ENCODE measurements around the gene TCTN2. TPM values are rescaled to one million over a fixed set of nuclear protein-coding genes. Genes with fewer than 3 reads are reported as not detected.
A peak's percentile ranks its signal among the peaks of the same experiment; 100 is the strongest.

TCTN2 gene
- total RNA-seq, 2 donors from 2014 or later, result 4.5 to 5.0 TPM

- H3K4me3 Mint-ChIP-seq, result peak overlapping the region; percentile 95
- no peaks in the 10 kb centered on the region for H3K36me3 Mint-ChIP-seq
- H3K9me3 Mint-ChIP-seq, result no peaks in the 10 kb centered on the region
- H3K27ac Mint-ChIP-seq, result peak overlapping the region; percentile 79 to 85
- peaks cover 29 to 36% of the 10 kb centered on the region in 2 donors for H3K4me1 Mint-ChIP-seq (ENCODE audit: low read depth in 2 of 2)
- no peaks in the 10 kb centered on the region for H3K27me3 Mint-ChIP-seq
- ATAC-seq (no peak), DNase-seq (ENCODE audit: low spot score) (no peak)
These were observed 41.9 kb downstream of the TCTN2 start for GRCh38 chr12:123712780-123713319.

- Mint-ChIP-seq H3K27ac (peak overlapping the region; percentile 79 to 85), H3K27me3 (no peaks in the 10 kb centered on the region)
These were observed 42.5 kb downstream of the TCTN2 start for GRCh38 chr12:123713398-123713797.

DNA sequence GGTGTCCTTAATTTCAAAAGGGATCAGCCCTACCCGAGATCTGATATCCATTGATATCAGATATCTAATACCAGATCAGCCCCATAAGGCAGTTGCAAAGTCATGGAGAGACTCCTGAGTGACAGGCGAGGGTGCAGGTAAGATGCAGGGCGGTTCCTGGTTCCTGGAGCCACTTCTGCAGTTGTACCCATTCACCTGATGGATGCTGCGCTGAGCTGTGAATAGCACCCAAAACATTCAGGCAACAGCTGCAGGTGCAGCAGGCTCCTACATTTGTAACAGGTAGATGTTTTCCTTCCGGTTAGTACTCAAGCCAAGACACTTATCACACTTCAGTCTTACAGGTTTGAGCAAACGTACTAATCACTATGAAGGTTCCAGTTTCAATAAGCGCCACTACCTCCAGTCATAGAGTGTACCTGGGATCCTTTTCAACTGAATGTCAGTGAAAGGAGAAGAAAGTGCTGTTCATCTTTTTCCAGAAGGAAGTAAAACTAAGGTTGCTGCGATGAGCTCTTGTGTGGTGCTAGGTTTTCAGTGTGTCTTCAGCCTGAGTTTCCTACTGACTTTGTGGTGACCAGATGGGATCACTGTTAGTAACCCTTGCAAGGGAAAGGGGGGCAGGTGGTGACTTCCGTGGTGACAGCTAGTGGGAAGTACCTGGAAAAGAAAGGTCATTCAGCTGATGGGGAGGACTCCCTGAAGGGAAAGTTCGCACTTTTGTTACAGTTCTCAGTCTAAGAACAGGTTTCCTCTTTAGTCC, 43.1 kb downstream of the TCTN2 start:
- ATAC-seq (no peak), DNase-seq (ENCODE audit: low spot score) (no peak)
- peak overlapping the region; percentile 95 for H3K4me3 Mint-ChIP-seq
- H3K4me1 Mint-ChIP-seq (ENCODE audit: low read depth in 2 of 2), result peaks cover 29 to 36% of the 10 kb centered on the region in 2 donors
- H3K9me3 Mint-ChIP-seq, result no peaks in the 10 kb centered on the region
- H3K27ac Mint-ChIP-seq, result peak overlapping the region; percentile 79 to 85
- no peaks in the 10 kb centered on the region for H3K36me3 Mint-ChIP-seq
- H3K27me3 Mint-ChIP-seq, result no peaks in the 10 kb centered on the region

More at GRCh38 chr12:123713398-123713797, 42.5 kb downstream of the TCTN2 start:
- no peaks in the 10 kb centered on the region for H3K9me3 Mint-ChIP-seq
- H3K4me3 Mint-ChIP-seq, result peak overlapping the region; percentile 95
- ATAC-seq (no peak), DNase-seq (ENCODE audit: low spot score) (no peak)
- no peaks in the 10 kb centered on the region for H3K36me3 Mint-ChIP-seq
- peaks cover 29 to 36% of the 10 kb centered on the region in 2 donors for H3K4me1 Mint-ChIP-seq (ENCODE audit: low read depth in 2 of 2)

DNA sequence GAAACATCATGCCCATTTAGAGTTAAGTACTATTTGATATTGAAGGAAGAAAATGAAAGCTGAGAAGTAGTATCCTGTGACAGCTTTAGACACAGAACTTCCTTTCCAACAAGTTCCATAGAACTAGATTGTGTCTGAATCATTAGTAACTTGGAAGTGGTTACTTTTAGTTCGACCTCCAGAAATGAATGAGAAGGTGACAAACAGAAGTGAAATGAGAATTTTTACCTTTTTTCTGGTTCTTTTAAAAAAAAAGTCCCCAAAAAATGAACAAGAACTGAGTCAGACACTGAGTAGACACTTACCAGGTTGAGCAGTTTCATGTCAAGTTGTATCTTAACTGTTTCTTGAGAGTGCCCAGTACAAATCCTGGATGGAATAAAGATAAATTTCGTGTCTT, 44.3 kb downstream of the TCTN2 start:
- Mint-ChIP-seq H3K4me3 (peak overlapping the region; percentile 95), H3K36me3 (peaks cover 4% of the 10 kb centered on the region), H3K27ac (peak overlapping the region; percentile 79 to 85), H3K4me1 (ENCODE audit: low read depth in 2 of 2) (peaks cover 29 to 43% of the 10 kb centered on the region in 2 donors), H3K9me3 (no peaks in the 10 kb centered on the region), H3K27me3 (no peaks in the 10 kb centered on the region)
- ATAC-seq (peak in 1 of 2 donors; percentile 5), DNase-seq (ENCODE audit: low spot score) (no peak)

DNA sequence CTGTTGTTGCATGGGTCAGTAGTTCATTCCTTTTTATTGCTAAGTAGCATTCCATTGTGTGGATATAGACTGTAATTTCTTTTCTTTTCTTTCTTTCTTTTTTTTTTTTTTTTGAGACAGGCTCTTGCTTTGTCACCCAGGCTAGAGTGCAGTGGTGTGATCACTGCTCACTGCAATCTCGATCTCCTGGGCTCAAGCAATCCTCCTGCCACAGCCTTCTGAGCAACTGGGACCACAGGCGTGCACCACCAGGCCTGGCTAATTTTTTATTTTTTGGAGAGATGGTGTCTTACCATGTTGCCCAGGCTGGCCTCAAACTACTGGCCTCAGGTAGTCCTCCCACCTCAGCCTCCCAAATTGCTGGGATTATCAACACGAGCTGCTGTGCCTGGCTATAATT, 46.4 kb downstream of the TCTN2 start:
- peaks cover 5% of the 10 kb centered on the region for H3K36me3 Mint-ChIP-seq
- H3K4me1 Mint-ChIP-seq (ENCODE audit: low read depth in 2 of 2), result peaks cover 23 to 39% of the 10 kb centered on the region in 2 donors
- H3K27ac Mint-ChIP-seq, result no peak overlapping the region
- H3K27me3 Mint-ChIP-seq, result no peaks in the 10 kb centered on the region
- H3K4me3 Mint-ChIP-seq, result no peak overlapping the region
- no peak for ATAC-seq
- H3K9me3 Mint-ChIP-seq, result no peaks in the 10 kb centered on the region
- no peak for DNase-seq (ENCODE audit: low spot score)

GRCh38 chr12:123720141-123720814, 49.4 kb downstream of the TCTN2 start:
- Mint-ChIP-seq H3K9me3 (no peaks in the 10 kb centered on the region), H3K36me3 (peaks cover 5% of the 10 kb centered on the region), H3K4me1 (ENCODE audit: low read depth in 2 of 2) (peaks cover 3 to 12% of the 10 kb centered on the region in 2 donors), H3K27ac (peak overlapping the region; percentile 78 to 83), H3K4me3 (peak overlapping the region; percentile 59), H3K27me3 (no peaks in the 10 kb centered on the region)
- ATAC-seq (peak in 1 of 2 donors; percentile 67), DNase-seq (ENCODE audit: low spot score) (no peak)

- peaks cover 3 to 10% of the 10 kb centered on the region in 2 donors for H3K4me1 Mint-ChIP-seq (ENCODE audit: low read depth in 2 of 2)
- no peaks in the 10 kb centered on the region for H3K27me3 Mint-ChIP-seq
- H3K9me3 Mint-ChIP-seq, result no peaks in the 10 kb centered on the region
- no peak for ATAC-seq
- no peak for DNase-seq (ENCODE audit: low spot score)
- peaks cover 5% of the 10 kb centered on the region for H3K36me3 Mint-ChIP-seq
- H3K27ac Mint-ChIP-seq, result no peak overlapping the region
- no peak overlapping the region for H3K4me3 Mint-ChIP-seq
These were observed 50.3 kb downstream of the TCTN2 start for GRCh38 chr12:123721245-123721644.

DNA sequence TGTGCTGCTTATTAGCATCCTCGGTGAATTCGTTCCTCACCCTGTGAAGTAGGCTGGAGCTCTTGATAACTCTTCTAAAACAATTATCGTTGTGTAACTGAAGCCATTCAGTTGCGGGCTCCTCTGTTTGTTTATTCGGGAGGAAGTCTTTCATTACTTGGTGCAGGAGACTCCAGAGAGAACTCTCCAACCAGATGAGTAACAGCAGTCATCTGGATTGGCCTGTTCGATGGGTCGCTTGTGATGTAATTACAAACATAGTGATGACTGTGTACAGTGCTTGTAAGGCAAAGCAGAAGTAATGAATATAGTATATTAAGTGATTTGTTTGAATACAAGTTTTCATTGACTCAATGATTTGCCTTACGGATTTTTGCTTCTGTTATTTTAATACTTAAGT, 52.1 kb downstream of the TCTN2 start:
- DNase-seq (ENCODE audit: low spot score) (no peak), ATAC-seq (no peak)
- peaks cover 0 to 10% of the 10 kb centered on the region in 2 donors for H3K4me1 Mint-ChIP-seq (ENCODE audit: low read depth in 2 of 2)
- no peak overlapping the region for H3K27ac Mint-ChIP-seq
- no peaks in the 10 kb centered on the region for H3K27me3 Mint-ChIP-seq
- H3K9me3 Mint-ChIP-seq, result no peaks in the 10 kb centered on the region
- peaks cover 10% of the 10 kb centered on the region for H3K36me3 Mint-ChIP-seq
- no peak overlapping the region for H3K4me3 Mint-ChIP-seq

GRCh38 chr12:123723765-123724164, 52.9 kb downstream of the TCTN2 start:
- DNase-seq (ENCODE audit: low spot score), result no peak
- ATAC-seq, result peak in 1 of 2 donors; percentile 72
- Mint-ChIP-seq H3K4me1 (ENCODE audit: low read depth in 2 of 2) (peaks cover 0 to 10% of the 10 kb centered on the region in 2 donors), H3K36me3 (peaks cover 16% of the 10 kb centered on the region), H3K4me3 (peak overlapping the region; percentile 27), H3K27ac (peak overlapping the region in 1 of 2 donors; percentile 54), H3K9me3 (no peaks in the 10 kb centered on the region), H3K27me3 (no peaks in the 10 kb centered on the region)

GRCh38 chr12:123726244-123726643, 55.3 kb downstream of the TCTN2 start:
- Mint-ChIP-seq H3K4me3 (peak overlapping the region; percentile 28), H3K4me1 (ENCODE audit: low read depth in 2 of 2) (no peaks in the 10 kb centered on the region), H3K36me3 (peaks cover 20% of the 10 kb centered on the region), H3K27me3 (no peaks in the 10 kb centered on the region), H3K27ac (peak overlapping the region in 1 of 2 donors; percentile 63), H3K9me3 (no peaks in the 10 kb centered on the region)
- ATAC-seq (peak in 1 of 2 donors; percentile 44), DNase-seq (ENCODE audit: low spot score) (no peak)

DNA sequence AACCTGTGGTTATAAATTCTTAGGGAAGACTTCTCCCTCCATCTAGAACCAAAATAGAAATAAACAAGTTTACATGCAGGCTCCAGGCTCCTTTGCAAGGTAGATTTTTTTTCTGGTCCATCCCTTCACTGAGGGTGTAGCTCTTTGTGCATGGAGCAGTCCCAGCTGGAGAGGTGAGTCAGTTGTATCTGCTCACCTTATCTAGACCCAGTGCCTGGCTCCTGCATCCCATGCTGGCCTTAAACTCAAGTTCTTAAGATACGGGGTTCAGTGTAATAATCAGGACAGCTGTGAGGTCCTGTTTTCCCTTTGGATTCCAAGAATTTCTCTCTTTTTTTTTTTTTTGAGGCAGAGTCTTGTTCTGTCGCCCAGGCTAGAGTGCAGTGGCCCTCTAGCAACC, 56.0 kb downstream of the TCTN2 start:
- Mint-ChIP-seq H3K9me3 (no peaks in the 10 kb centered on the region), H3K27ac (peak overlapping the region in 1 of 2 donors; percentile 63), H3K36me3 (peaks cover 27% of the 10 kb centered on the region), H3K4me1 (ENCODE audit: low read depth in 2 of 2) (no peaks in the 10 kb centered on the region), H3K27me3 (no peaks in the 10 kb centered on the region), H3K4me3 (no peak overlapping the region)
- ATAC-seq, result no peak
- no peak for DNase-seq (ENCODE audit: low spot score)

DNA sequence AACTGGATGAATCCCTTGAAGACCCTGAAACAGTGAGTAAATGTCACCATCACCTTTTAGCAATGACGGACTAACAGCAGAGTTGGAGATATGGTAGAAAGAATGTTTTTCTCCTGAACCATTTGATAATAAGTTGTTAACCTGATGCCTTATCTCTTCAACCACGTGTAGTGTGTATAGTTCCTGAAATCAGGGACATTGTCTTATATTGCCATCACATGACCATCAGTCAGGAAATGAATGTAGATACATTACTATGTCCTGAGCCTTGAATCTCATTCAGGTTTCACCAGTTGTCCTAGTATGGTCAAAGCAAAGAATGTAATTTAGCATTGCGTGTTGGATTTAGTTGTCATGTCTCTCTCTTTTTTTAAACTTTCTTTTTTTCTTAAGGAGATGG, 57.0 kb downstream of the TCTN2 start:
- no peak overlapping the region for H3K4me3 Mint-ChIP-seq
- ATAC-seq (no peak), DNase-seq (ENCODE audit: low spot score) (no peak)
- no peaks in the 10 kb centered on the region for H3K4me1 Mint-ChIP-seq (ENCODE audit: low read depth in 2 of 2)
- H3K27ac Mint-ChIP-seq, result peak overlapping the region in 1 of 2 donors; percentile 47
- peaks cover 36% of the 10 kb centered on the region for H3K36me3 Mint-ChIP-seq
- H3K9me3 Mint-ChIP-seq, result no peaks in the 10 kb centered on the region
- no peaks in the 10 kb centered on the region for H3K27me3 Mint-ChIP-seq

DNA sequence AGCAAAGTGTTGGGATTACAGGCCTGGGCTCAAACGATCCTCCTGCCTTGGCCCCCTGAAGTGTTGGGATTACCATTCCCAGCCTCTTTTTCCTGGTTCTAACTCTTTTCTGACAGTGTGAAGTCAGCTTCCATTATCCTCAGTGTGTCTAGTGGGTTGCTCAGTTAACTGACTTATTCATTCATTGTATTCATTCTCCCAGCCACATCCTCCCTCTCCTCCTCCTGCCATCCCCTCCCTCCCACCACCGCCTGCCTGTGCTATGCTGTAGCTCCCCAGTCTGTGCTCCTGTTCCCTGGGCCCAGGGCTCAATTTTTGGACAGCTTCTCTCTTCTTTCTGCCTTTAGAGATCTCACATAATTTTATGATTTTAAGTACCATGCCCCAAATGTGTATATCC, 60.7 kb downstream of the TCTN2 start:
- no peak for DNase-seq (ENCODE audit: low spot score)
- Mint-ChIP-seq H3K27ac (peak overlapping the region in 1 of 2 donors; percentile 24), H3K4me1 (ENCODE audit: low read depth in 2 of 2) (peaks cover 3 to 5% of the 10 kb centered on the region in 2 donors), H3K4me3 (no peak overlapping the region), H3K27me3 (no peaks in the 10 kb centered on the region), H3K9me3 (no peaks in the 10 kb centered on the region), H3K36me3 (peaks cover 49% of the 10 kb centered on the region)
- ATAC-seq, result no peak

GRCh38 chr12:123732251-123732650, 61.3 kb downstream of the TCTN2 start:
- Mint-ChIP-seq H3K4me1 (ENCODE audit: low read depth in 2 of 2) (peaks cover 5 to 9% of the 10 kb centered on the region in 2 donors), H3K36me3 (peaks cover 52% of the 10 kb centered on the region), H3K4me3 (no peak overlapping the region), H3K9me3 (no peaks in the 10 kb centered on the region), H3K27me3 (no peaks in the 10 kb centered on the region), H3K27ac (peak overlapping the region in 1 of 2 donors; percentile 55)
- DNase-seq (ENCODE audit: low spot score) (no peak), ATAC-seq (no peak)
